H1 (cell line): Measurements from ENCODE around the gene SCG2. TPM values are rescaled to one million over a fixed set of nuclear protein-coding genes. Genes with fewer than 3 reads are reported as not detected.
A peak's percentile ranks its signal among the peaks of the same experiment; 100 is the strongest.

Experiments
- CTCF ChIA-PET: fragments of 300-600 bp; sonication (Branson Sonifier 250); formaldehyde crosslinking; loops from one replicate; lab custom pipeline; 2021; ENCODE audit not compliant: partially characterized antibody; lab: Charles Lee
- POLR2A ChIA-PET: fragments of 300-600 bp; sonication (Branson Sonifier 250); formaldehyde crosslinking; loops from one replicate; lab custom pipeline; 2021; ENCODE audit warnings: inconsistent platforms; ENCODE audit not compliant: partially characterized antibody; lab: Charles Lee
- DNase-seq, 2 experiments: peaks; one replicate each; pipeline versions ENCODE4 v3.0.0 to v3.0.0-alpha.2; 2010 to 2022; ENCODE audit warnings: low spot score in 2 of 2, low read depth in 1 of 2, mixed read lengths in 1 of 2
- FAIRE-seq: peaks from 2 replicates; lab custom pipeline; 2011; peaks lifted over from hg19 to GRCh38; lab: Jason Lieb, UNC
- H2AFZ ChIP-seq: 2 replicates; pipeline ENCODE4 v1.8.1; 2012; ENCODE audit warnings: low read length, inconsistent platforms
- H2AK5ac ChIP-seq: 2 replicates; pipeline ENCODE4 v1.6.1; 2013; ENCODE audit warnings: low read depth, low read length
- H2BK120ac ChIP-seq: replicated peaks from 2 replicates; pipeline ENCODE3; 2013; ENCODE audit warnings: low read depth, low read length, inconsistent platforms
- H2BK12ac ChIP-seq: 2 replicates; pipeline ENCODE4 v1.6.1; 2013; ENCODE audit warnings: low read depth, low read length
- H2BK15ac ChIP-seq: 2 replicates; pipeline ENCODE4 v1.6.1; 2013; ENCODE audit warnings: low read length
- H2BK20ac ChIP-seq: 2 replicates; pipeline ENCODE4 v1.6.1; 2013; ENCODE audit warnings: low read length
- H2BK5ac ChIP-seq: 2 replicates; pipeline ENCODE4 v1.6.1; 2013; ENCODE audit warnings: low read depth, low read length
- H3K14ac ChIP-seq: 2 replicates; pipeline ENCODE4 v1.6.1; 2013; ENCODE audit warnings: inconsistent platforms; ENCODE audit not compliant: insufficient read length
- H3K18ac ChIP-seq: 2 replicates; pipeline ENCODE4 v1.6.1; 2013; ENCODE audit warnings: low read length; ENCODE audit errors: extremely low read depth
- H3K23ac ChIP-seq: 2 replicates; pipeline ENCODE4 v1.6.1; 2013; ENCODE audit warnings: inconsistent platforms; ENCODE audit not compliant: insufficient read length
- H3K23me2 ChIP-seq: 2 replicates; pipeline ENCODE4 v1.6.1; 2013; ENCODE audit warnings: low read depth, low read length
- H3K27ac ChIP-seq: 2 replicates; pipeline ENCODE4 v1.6.1; 2011; ENCODE audit warnings: low read depth, low read length, inconsistent platforms
- H3K27me3 ChIP-seq, 4 experiments: replicated peaks in 1 of 4; 1 replicate in 1 of 4; 2 replicates in 3 of 4; pipeline versions ENCODE4 v1.6.1 to v1.8.1; 2011 to 2013; ENCODE audit warnings: low read length in 3 of 4, mild to moderate bottlenecking in 3 of 4, inconsistent platforms in 2 of 4, mixed read lengths in 2 of 4, moderate library complexity in 1 of 4; ENCODE audit not compliant: control insufficient read depth in 3 of 4, insufficient read depth in 3 of 4; ENCODE audit errors: extremely low read depth in 1 of 4
- H3K36me3 ChIP-seq, 4 experiments: 2 replicates each; pipeline versions ENCODE4 v1.6.1 to v1.8.1; 2011 to 2013; ENCODE audit warnings: mild to moderate bottlenecking in 4 of 4, low read length in 3 of 4, moderate library complexity in 2 of 4, control low read depth in 1 of 4, inconsistent platforms in 1 of 4; ENCODE audit not compliant: insufficient read depth in 4 of 4, control insufficient read depth in 2 of 4
- H3K4ac ChIP-seq: replicated peaks from 2 replicates; pipeline ENCODE3; 2013; ENCODE audit warnings: low read length, low read depth, mixed read lengths, inconsistent platforms; ENCODE audit not compliant: insufficient read length
- H3K4me1 ChIP-seq, 4 experiments: replicated peaks in 1 of 4; 1 replicate in 1 of 4; 2 replicates in 3 of 4; pipeline versions ENCODE4 v1.6.1 to v1.8.1; 2011 to 2013; ENCODE audit warnings: low read length in 3 of 4, inconsistent platforms in 2 of 4, mixed read lengths in 1 of 4; ENCODE audit not compliant: insufficient read depth in 4 of 4, control insufficient read depth in 3 of 4
- H3K4me2 ChIP-seq, 2 experiments: 2 replicates each; pipeline versions ENCODE4 v1.6.1 to v1.8.1; 2011 to 2013; ENCODE audit warnings: low read depth in 2 of 2, low read length in 2 of 2, control low read depth in 1 of 2, inconsistent platforms in 1 of 2, mild to moderate bottlenecking in 1 of 2; ENCODE audit not compliant: insufficient read depth in 1 of 2
- H3K4me3 ChIP-seq, 4 experiments: fragments of 200-600, 300-600 bp in 1 of 4; sonication (generic), shearing (Covaris generic), sonication (Bioruptor Twin) in 1 of 4; 2 replicates each; pipeline versions ENCODE4 v1.5.1 to v1.8.1; 2011 to 2016; ENCODE audit warnings: low read length in 4 of 4, low read depth in 3 of 4, control low read depth in 2 of 4, inconsistent platforms in 2 of 4, mild to moderate bottlenecking in 2 of 4, mixed read lengths in 1 of 4, moderate library complexity in 1 of 4; ENCODE audit not compliant: insufficient read depth in 2 of 4; ENCODE audit errors: extremely low read depth in 1 of 4
- H3K56ac ChIP-seq: replicated peaks from 2 replicates; pipeline ENCODE3; 2013; ENCODE audit warnings: low read depth, mild to moderate bottlenecking, mixed read lengths, low read length, inconsistent platforms; ENCODE audit not compliant: insufficient read length
- H3K79me1 ChIP-seq: 2 replicates; pipeline ENCODE4 v1.6.1; 2013; ENCODE audit warnings: low read depth, low read length, control low read depth
- H3K79me2 ChIP-seq, 2 experiments: 2 replicates each; pipeline versions ENCODE4 v1.6.1 to v1.8.1; 2012 to 2013; ENCODE audit warnings: low read length in 2 of 2, mild to moderate bottlenecking in 2 of 2, inconsistent platforms in 1 of 2; ENCODE audit not compliant: insufficient read depth in 2 of 2, control insufficient read depth in 1 of 2
- H3K9ac ChIP-seq, 4 experiments: replicated peaks in 1 of 4; 1 replicate in 1 of 4; 2 replicates in 3 of 4; pipeline versions ENCODE4 v1.6.1 to v1.8.1; 2011 to 2013; ENCODE audit warnings: low read depth in 3 of 4, low read length in 3 of 4, control low read depth in 2 of 4, mild to moderate bottlenecking in 2 of 4, moderate library complexity in 2 of 4, inconsistent platforms in 1 of 4; ENCODE audit errors: extremely low read depth in 1 of 4
- H3K9me3 ChIP-seq, 2 experiments: 2 replicates each; pipeline versions ENCODE4 v1.6.1 to v1.8.1; 2012 to 2013; ENCODE audit warnings: mild to moderate bottlenecking in 2 of 2, moderate library complexity in 2 of 2, control low read depth in 1 of 2, inconsistent platforms in 1 of 2, low read depth in 1 of 2, low read length in 1 of 2, mixed read lengths in 1 of 2; ENCODE audit not compliant: insufficient read depth in 2 of 2
- H4K20me1 ChIP-seq, 2 experiments: replicated peaks in 1 of 2; 2 replicates each; pipeline versions ENCODE3 to v1.8.1; 2011 to 2013; ENCODE audit warnings: inconsistent platforms in 2 of 2, low read length in 2 of 2, mild to moderate bottlenecking in 1 of 2; ENCODE audit not compliant: insufficient read depth in 2 of 2, control insufficient read depth in 1 of 2
- H4K5ac ChIP-seq: 2 replicates; pipeline ENCODE4 v1.6.1; 2013; ENCODE audit warnings: low read length, low read depth, mixed read lengths, inconsistent platforms; ENCODE audit not compliant: insufficient read length
- H4K8ac ChIP-seq: 2 replicates; pipeline ENCODE4 v1.8.0; 2013; ENCODE audit warnings: mild to moderate bottlenecking, moderate library complexity, low read length, inconsistent platforms; ENCODE audit not compliant: insufficient read depth; ENCODE audit errors: extremely low read depth
- H4K91ac ChIP-seq: replicated peaks from 2 replicates; pipeline ENCODE3; 2013; ENCODE audit warnings: low read length, mixed read lengths, inconsistent platforms; ENCODE audit not compliant: insufficient read length
- RXRA ChIP-seq: IDR thresholded peaks from 2 replicates; pipeline ENCODE4 v1.6.1; 2011; ENCODE audit warnings: low read depth, mild to moderate bottlenecking, low read length, moderate library complexity; ENCODE audit not compliant: insufficient read depth
- USF2 ChIP-seq: IDR thresholded peaks from 2 replicates; pipeline ENCODE4 v1.6.1; 2011; ENCODE audit warnings: low read length, improper control_type of control experiment
- WGBS, 2 experiments: shearing (Covaris generic) in 1 of 2; methylation state at CpG; one replicate each; pipeline versions ENCODE4 v1.1.6 to v1.1.7; 2013 to 2015; ENCODE audit warnings: low lambda C conversion rate in 2 of 2, mixed read lengths in 2 of 2, inconsistent platforms in 1 of 2, low coverage in 1 of 2, missing lambda C conversion rate in 1 of 2; ENCODE audit not compliant: insufficient replicate concordance in 2 of 2, insufficient coverage in 1 of 2, insufficient read length in 1 of 2; ENCODE audit errors: extremely low coverage in 1 of 2, missing lambda C conversion rate in 1 of 2; 5-methylcytosine and 5-hydroxymethylcytosine counted together
- polyA plus RNA-seq, 7 experiments: library from polyadenylated mRNA; depleted of rRNA in 3 of 7; stranded (reverse) in 5 of 7; unstranded in 2 of 7; fragments of >200 nt in 5 of 7; fragments of 200-250 nt in 2 of 7; gene quantifications; 1 replicate in 5 of 7; 2 replicates in 1 of 7; 4 replicates in 1 of 7; pipeline versions ENCODE4 v1.2.1 to v1.2.3, GENCODE V29; 2011 to 2013; ENCODE audit warnings: missing spikeins in 2 of 7, mixed read lengths in 2 of 7
- total RNA-seq: library from RNA; stranded (reverse); fragmentation: NEBNext Ultra II Directional; extraction: Animal tissue kit (Norgen Biotek cat#: 25700); gene quantifications from 2 replicates; pipeline ENCODE4 v1.2.1, GENCODE V29; 2021

Gene SCG2
- total and polyA plus RNA-seq, 2 of the 8 experiments (the other 6 are each of a cell fraction or from before 2014, with no cell fraction given) = 0.54 to 1.0 TPM

GRCh38 chr2:223641082-223641481 is 38.9 kb upstream of the SCG2 start:
- Histone ChIP-seq H2AFZ (no peak overlapping the region), H3K14ac (no peak overlapping the region), H3K4me1 (peaks cover 0 to 6% (median 2%) of the 10 kb centered on the region in 4 experiments; a peak in 2 of 7 replicates), H2BK20ac (no peak overlapping the region), H3K27me3 (no peaks in the 10 kb centered on the region), H3K27ac (no peak overlapping the region), H3K23ac (no peak overlapping the region), H4K8ac (no peak overlapping the region), H3K4me3 (no peak overlapping the region), H2BK120ac (no peak overlapping the region), H3K4ac (no peak overlapping the region), H4K20me1 (no peaks in the 10 kb centered on the region), H3K36me3 (no peaks in the 10 kb centered on the region; a peak in 2 of 8 replicates), H4K5ac (no peak overlapping the region), H3K23me2 (no peaks in the 10 kb centered on the region), H3K56ac (no peak overlapping the region), H3K79me1 (no peaks in the 10 kb centered on the region; the same call in 1 of the 2 replicates), H2AK5ac (no peak overlapping the region), H3K4me2 (no peak overlapping the region), H3K18ac (no peak overlapping the region), H3K9me3 (peaks cover 0 to 8% of the 10 kb centered on the region in 2 experiments; a peak in 3 of 4 replicates), H3K9ac (no peak overlapping the region), H3K79me2 (no peaks in the 10 kb centered on the region), H4K91ac (no peak overlapping the region), H2BK12ac (no peak overlapping the region), H2BK15ac (no peak overlapping the region), H2BK5ac (no peak overlapping the region)
- DNase-seq (no peak), FAIRE-seq (no peak)
- POLR2A ChIA-PET = no interaction called here
- TF ChIP-seq USF2 = 0 out of 2 replicates have a peak, but pooled peaks have one; percentile 5
- TF ChIP-seq RXRA = no peak
- WGBS, 2 experiments = 94% methylated on average over 5 of the region's 5 CpGs; no CpG with 5 or more reads in 1 of the 2 experiments
- CTCF ChIA-PET = no interaction called here
